ENCODE data around the gene ANGPTL7.

GRCh38 chr1:11156441-11156840 is 32.7 kb upstream of the ANGPTL7 start:
- TF ChIP-seq JUND (IDR thresholded peaks at IDR 0.05): no peak
- TF ChIP-seq CTCF (IDR thresholded peaks at IDR 0.05 in 2 of 3, conservative IDR thresholded peaks at IDR 0.05 in 1 of 3; ENCODE audit: borderline replicate concordance in 1 of 3, insufficient read depth in 1 of 3, low read depth in 2 of 3, low read length in 2 of 3): no peak
- no peak for TF ChIP-seq ELF1 (IDR thresholded peaks at IDR 0.05; ENCODE audit: borderline replicate concordance, low read depth)
- no peak for TF ChIP-seq EGR1 (IDR thresholded peaks at IDR 0.05; ENCODE audit: low read depth)
- no peak for TF ChIP-seq YY1 (IDR thresholded peaks at IDR 0.05; ENCODE audit: extremely low read depth, insufficient replicate concordance, low read depth, low read length)
- no peak for TF ChIP-seq EZH2 (IDR thresholded peaks at IDR 0.05)
- TF ChIP-seq CBX3 (IDR thresholded peaks at IDR 0.05; ENCODE audit: low read depth): no peak
- TF ChIP-seq SP1 (IDR thresholded peaks at IDR 0.05; ENCODE audit: low read depth): no peak
- TF ChIP-seq EZH2phosphoT487 (IDR thresholded peaks at IDR 0.05; ENCODE audit: borderline replicate concordance): no peak
- no peak for TF ChIP-seq POLR2A (IDR thresholded peaks at IDR 0.05; ENCODE audit: borderline replicate concordance, extremely low read depth, insufficient read depth, insufficient read length)
- no peak for TF ChIP-seq TCF7L2 (IDR thresholded peaks at IDR 0.05; ENCODE audit: borderline replicate concordance, extremely low read depth, insufficient read depth, insufficient read length)
- TF ChIP-seq, protein P1, sequence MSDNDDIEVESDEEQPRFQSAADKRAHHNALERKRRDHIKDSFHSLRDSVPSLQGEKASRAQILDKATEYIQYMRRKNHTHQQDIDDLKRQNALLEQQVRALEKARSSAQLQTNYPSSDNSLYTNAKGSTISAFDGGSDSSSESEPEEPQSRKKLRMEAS (IDR thresholded peaks at IDR 0.05): no peak
- no peak for TF ChIP-seq SIN3A (IDR thresholded peaks at IDR 0.05; ENCODE audit: low read depth)
